ENCODE measurements around the gene HMOX1.

Gene HMOX1

GRCh38 chr22:35334004-35334403 lies 46.9 kb upstream of the HMOX1 start:
- TF ChIP-seq EZH2phosphoT487 (IDR thresholded peaks at IDR 0.05; ENCODE audit: borderline replicate concordance, low read length) (no peak), CTCF (IDR thresholded peaks at IDR 0.05; ENCODE audit: low read depth, low read length, poor library complexity, severe bottlenecking) (no peak)
- no peaks in the 10 kb centered on the region for H3K27me3 ChIP-seq (ENCODE audit: control insufficient read depth, low read length)
- no peak overlapping the region for H3K27ac ChIP-seq (ENCODE audit: low read depth, low read length)
- no peaks in the 10 kb centered on the region for H3K9me3 ChIP-seq (ENCODE audit: control insufficient read depth, insufficient read depth, low read length)
- no peak overlapping the region for H3K4me2 ChIP-seq (ENCODE audit: low read length)
- no peaks in the 10 kb centered on the region for H3K79me2 ChIP-seq (ENCODE audit: control insufficient read depth, low read length)
- peaks cover 19% of the 10 kb centered on the region for H3K4me1 ChIP-seq (ENCODE audit: control insufficient read depth, low read length)
- H3K36me3 ChIP-seq (ENCODE audit: control insufficient read depth, low read length): no peaks in the 10 kb centered on the region
- H4K20me1 ChIP-seq (ENCODE audit: control insufficient read depth, insufficient read depth, low read depth, low read length): no peaks in the 10 kb centered on the region
- H3K4me3 ChIP-seq (ENCODE audit: low read length): no peak overlapping the region
- H3K9me2 ChIP-seq (replicated peaks; ENCODE audit: control insufficient read depth, low read length): no peaks in the 10 kb centered on the region
- H3F3A ChIP-seq (ENCODE audit: control insufficient read depth, insufficient read depth): no peaks in the 10 kb centered on the region; the same call in 1 of the 2 replicates

GRCh38 chr22:35335468-35335867 lies 45.4 kb upstream of the HMOX1 start:
- TF ChIP-seq EZH2phosphoT487 (IDR thresholded peaks at IDR 0.05; ENCODE audit: borderline replicate concordance, low read length) (no peak), CTCF (IDR thresholded peaks at IDR 0.05; ENCODE audit: low read depth, low read length, poor library complexity, severe bottlenecking) (no peak)
- no peak overlapping the region for H3K4me3 ChIP-seq (ENCODE audit: low read length)
- H3F3A ChIP-seq (ENCODE audit: control insufficient read depth, insufficient read depth): no peaks in the 10 kb centered on the region
- no peaks in the 10 kb centered on the region for H3K9me3 ChIP-seq (ENCODE audit: control insufficient read depth, insufficient read depth, low read length)
- H3K9me2 ChIP-seq (replicated peaks; ENCODE audit: control insufficient read depth, low read length): no peaks in the 10 kb centered on the region
- H3K4me1 ChIP-seq (ENCODE audit: control insufficient read depth, low read length): peaks cover 4% of the 10 kb centered on the region
- no peaks in the 10 kb centered on the region for H3K27me3 ChIP-seq (ENCODE audit: control insufficient read depth, low read length)
- no peaks in the 10 kb centered on the region for H3K79me2 ChIP-seq (ENCODE audit: control insufficient read depth, low read length)
- no peak overlapping the region for H3K4me2 ChIP-seq (ENCODE audit: low read length)
- no peak overlapping the region for H3K27ac ChIP-seq (ENCODE audit: low read depth, low read length)
- H3K36me3 ChIP-seq (ENCODE audit: control insufficient read depth, low read length): no peaks in the 10 kb centered on the region
- no peaks in the 10 kb centered on the region for H4K20me1 ChIP-seq (ENCODE audit: control insufficient read depth, insufficient read depth, low read depth, low read length)

GRCh38 chr22:35335936-35336781 lies 44.7 kb upstream of the HMOX1 start:
- Histone ChIP-seq H3K27ac (ENCODE audit: low read depth, low read length) (no peak overlapping the region), H4K20me1 (ENCODE audit: control insufficient read depth, insufficient read depth, low read depth, low read length) (no peaks in the 10 kb centered on the region), H3K4me2 (ENCODE audit: low read length) (no peak overlapping the region), H3K4me1 (ENCODE audit: control insufficient read depth, low read length) (peaks cover under 1% of the 10 kb centered on the region), H3K36me3 (ENCODE audit: control insufficient read depth, low read length) (no peaks in the 10 kb centered on the region), H3K79me2 (ENCODE audit: control insufficient read depth, low read length) (no peaks in the 10 kb centered on the region), H3K4me3 (ENCODE audit: low read length) (no peak overlapping the region), H3K9me3 (ENCODE audit: control insufficient read depth, insufficient read depth, low read length) (no peaks in the 10 kb centered on the region), H3K27me3 (ENCODE audit: control insufficient read depth, low read length) (no peaks in the 10 kb centered on the region), H3F3A (ENCODE audit: control insufficient read depth, insufficient read depth) (no peaks in the 10 kb centered on the region), H3K9me2 (replicated peaks; ENCODE audit: control insufficient read depth, low read length) (no peaks in the 10 kb centered on the region)
- TF ChIP-seq EZH2phosphoT487 (IDR thresholded peaks at IDR 0.05; ENCODE audit: borderline replicate concordance, low read length): no peak
- TF ChIP-seq CTCF (IDR thresholded peaks at IDR 0.05; ENCODE audit: low read depth, low read length, poor library complexity, severe bottlenecking): no peak

All from DOHH2 (cell line).